Endothelial cell of umbilical vein (primary cell): ENCODE measurements around the gene TRIM50. TPM values are rescaled to one million over a fixed set of nuclear protein-coding genes. Genes with fewer than 3 reads are reported as not detected.
"Not testable (repeated sequence)": the region's sequence is repeated elsewhere in the genome, so short reads cannot be mapped to it uniquely, and the experiment has no call there.

Experiments
- Bru-seq: library from RNA; stranded (reverse); fragments of 400-500 nt; gene quantifications from one replicate; lab custom pipeline; 2021; lab: Mats Ljungman, UMichigan
- BruChase-seq, 2 experiments: library from RNA; stranded (reverse); fragments of 400-500 nt; gene quantifications; one replicate each; lab custom pipeline; 2021; lab: Mats Ljungman, UMichigan
- BruUV-seq: library from RNA; stranded (reverse); fragments of 400-500 nt; replicated peaks from 2 replicates; lab custom pipeline; 2021; lab: Mats Ljungman, UMichigan
- CTCF ChIA-PET: fragments of 300-600, 350-600 bp; sonication (Branson Sonifier 250); formaldehyde crosslinking; loops from one replicate; lab custom pipeline; 2021; ENCODE audit warnings: antibody characterized with exemption, inconsistent platforms; lab: Charles Lee
- POLR2A ChIA-PET: fragments of 300-600, 350-600 bp; sonication (Branson Sonifier 250); formaldehyde crosslinking; loops from one replicate; lab custom pipeline; 2021; ENCODE audit warnings: antibody characterized with exemption, inconsistent platforms; lab: Charles Lee
- DNase-seq: peaks from one replicate; pipeline ENCODE4 v3.0.0-alpha.2; 2011; ENCODE audit warnings: low read depth, low spot score
- FAIRE-seq: peaks from 2 replicates; lab custom pipeline; 2011; peaks lifted over from hg19 to GRCh38; lab: Jason Lieb, UNC
- H2AFZ ChIP-seq: 2 replicates; pipeline ENCODE4 v1.6.0; 2012; ENCODE audit warnings: low read depth, low read length, control low read depth, inconsistent platforms
- H3K27ac ChIP-seq: 2 replicates; pipeline ENCODE4 v1.5.1; 2011; ENCODE audit warnings: low read depth, mild to moderate bottlenecking, control low read depth, low read length, moderate library complexity; ENCODE audit not compliant: insufficient read depth
- H3K27me3 ChIP-seq, 2 experiments: 2 replicates each; pipeline versions ENCODE4 v1.6.0 to v1.6.1; 2011; ENCODE audit warnings: low read length in 2 of 2, mixed read lengths in 1 of 2; ENCODE audit not compliant: control insufficient read depth in 2 of 2, insufficient read depth in 2 of 2
- H3K36me3 ChIP-seq, 2 experiments: 2 replicates in 1 of 2; 3 replicates in 1 of 2; pipeline ENCODE4 v1.5.1; 2011; ENCODE audit warnings: low read length in 2 of 2, mild to moderate bottlenecking in 1 of 2, moderate library complexity in 1 of 2; ENCODE audit not compliant: control insufficient read depth in 2 of 2, insufficient read depth in 2 of 2; ENCODE audit errors: extremely low read depth in 1 of 2
- H3K4me1 ChIP-seq: 3 replicates; pipeline ENCODE4 v1.5.1; 2011; ENCODE audit warnings: mild to moderate bottlenecking, low read length; ENCODE audit not compliant: control insufficient read depth, insufficient read depth; ENCODE audit errors: extremely low read depth
- H3K4me2 ChIP-seq: 2 replicates; pipeline ENCODE4 v1.6.1; 2011; ENCODE audit warnings: low read length, control low read depth, mixed read lengths; ENCODE audit not compliant: insufficient read depth
- H3K4me3 ChIP-seq, 3 experiments: fragments of 200-600 bp in 1 of 3; sonication (generic), shearing (Covaris generic) in 1 of 3; replicated peaks in 1 of 3; 2 replicates each; pipeline ENCODE4 v1.5.1; 2011 to 2016; ENCODE audit warnings: control low read depth in 3 of 3, low read length in 3 of 3, mild to moderate bottlenecking in 2 of 3, inconsistent platforms in 1 of 3, low read depth in 1 of 3, moderate library complexity in 1 of 3; ENCODE audit not compliant: insufficient read depth in 1 of 3
- H3K79me2 ChIP-seq: 2 replicates; pipeline ENCODE4 v1.6.0; 2012; ENCODE audit warnings: low read length, inconsistent platforms; ENCODE audit not compliant: control insufficient read depth, insufficient read depth
- H3K9ac ChIP-seq: replicated peaks from 2 replicates; pipeline ENCODE3; 2011; ENCODE audit warnings: low read length, control low read depth; ENCODE audit not compliant: insufficient read depth; ENCODE audit errors: extremely low read depth
- H3K9me1 ChIP-seq: replicated peaks from 3 replicates; pipeline ENCODE4 v1.6.0; 2011; ENCODE audit warnings: mild to moderate bottlenecking, low read length; ENCODE audit not compliant: control insufficient read depth, insufficient read depth; ENCODE audit errors: extremely low read depth
- H3K9me3 ChIP-seq: replicated peaks from 2 replicates; pipeline ENCODE4 v1.5.1; 2012; ENCODE audit warnings: low read length, inconsistent platforms; ENCODE audit not compliant: control insufficient read depth, insufficient read depth
- H4K20me1 ChIP-seq: replicated peaks from 2 replicates; pipeline ENCODE3; 2011; ENCODE audit warnings: mild to moderate bottlenecking, low read length; ENCODE audit not compliant: control insufficient read depth, insufficient read depth; ENCODE audit errors: extremely low read depth
- CTCF ChIP-seq, 2 donors: IDR thresholded peaks; 1 replicate in 1 of 2; 2 replicates in 1 of 2; pipeline ENCODE4 v1.5.1; 2011; ENCODE audit warnings: low read length in 2 of 2, mild to moderate bottlenecking in 2 of 2, moderate library complexity in 2 of 2, control low read depth in 1 of 2, inconsistent platforms in 1 of 2, low read depth in 1 of 2; ENCODE audit not compliant: insufficient read depth in 1 of 2; ENCODE audit errors: extremely low read depth in 1 of 2
- FOS ChIP-seq: IDR thresholded peaks from 2 replicates; pipeline ENCODE4 v1.6.1; 2011; ENCODE audit warnings: mild to moderate bottlenecking, low read length, moderate library complexity, borderline replicate concordance; ENCODE audit not compliant: insufficient read depth
- JUN ChIP-seq: IDR thresholded peaks from 2 replicates; pipeline ENCODE4 v1.6.1; 2011; ENCODE audit warnings: borderline replicate concordance, low read depth; ENCODE audit not compliant: insufficient read length, insufficient read depth
- MAX ChIP-seq: IDR thresholded peaks from 2 replicates; pipeline ENCODE4 v1.6.1; 2011; ENCODE audit not compliant: insufficient read depth, insufficient read length
- MYC ChIP-seq: IDR thresholded peaks from one replicate; pipeline ENCODE4 v1.6.1; 2011; ENCODE audit warnings: mild to moderate bottlenecking, low read depth, low read length
- POLR2A ChIP-seq: IDR thresholded peaks from 2 replicates; pipeline ENCODE4 v1.6.1; 2012; ENCODE audit warnings: low read depth, mild to moderate bottlenecking, control low read depth, low read length
- POLR2AphosphoS5 ChIP-seq: IDR thresholded peaks from 2 replicates; pipeline ENCODE4 v1.6.1; 2012; ENCODE audit warnings: low read depth, mild to moderate bottlenecking, control low read depth, low read length, moderate library complexity; ENCODE audit not compliant: insufficient read depth
- dilution Hi-C: fragments of 300-500 bp; cut with MboI; formaldehyde crosslinking; loops from one replicate; pipeline ENCODE4 v1.15.0; 2019; ENCODE audit warnings: low sequenced_read_pairs; ENCODE audit not compliant: extremely low pct_ligation_motif_present
- intact Hi-C: fragments of 100-400 bp; cut with micrococcal nuclease; formaldehyde crosslinking; loops from one replicate; pipeline ENCODE4 v1.10.0; 2022
- long read RNA-seq: library from polyadenylated mRNA; stranded (forward); transcript quantifications from one replicate; pipeline ENCODE4 v2.0.0, GENCODE V29; 2021
- polyA minus RNA-seq, 3 experiments: library from RNA; depleted of rRNA, polyadenylated mRNA; stranded (reverse); fragments of >200 nt; gene quantifications; 1 replicate in 1 of 3; 2 replicates in 2 of 3; pipeline ENCODE4 v1.2.3, GENCODE V29; 2011
- polyA plus RNA-seq, 4 experiments: library from polyadenylated mRNA; depleted of rRNA in 3 of 4; stranded (reverse) in 3 of 4; unstranded in 1 of 4; fragments of >200 nt; gene quantifications; 2 replicates each; pipeline versions ENCODE4 v1.2.1 to v1.2.3, GENCODE V29; 2011 to 2012; ENCODE audit warnings: missing spikeins in 1 of 4
- total RNA-seq: library from RNA; stranded (reverse); gene quantifications from 2 replicates; pipeline ENCODE4 v1.2.3, GENCODE V29; 2021

Gene TRIM50
- not detected in 2 replicates for total RNA-seq
- not detected in 2 replicates for polyA plus RNA-seq
- polyA plus RNA-seq (2011; cell fraction: cytosol; rRNA removed) = not detected in 2 replicates
- not detected in 2 replicates for polyA plus RNA-seq (2011; cell fraction: nucleus; rRNA removed)
- not detected in 2 replicates for polyA plus RNA-seq (2012)
- polyA minus RNA-seq = not detected in 2 replicates
- not detected for polyA minus RNA-seq (2011; cell fraction: cytosol; rRNA and poly(A)+ RNA removed)
- polyA minus RNA-seq (2011; cell fraction: nucleus; rRNA and poly(A)+ RNA removed) = not detected in 2 replicates
- Bru-seq, nascent RNA = not detected
- BruChase-seq, experiment 1, labeled RNA remaining after a 6-hour chase = percentile 3 among the genes with signal in this experiment
- percentile 3 among the genes with signal in this experiment for BruChase-seq, experiment 2, labeled RNA remaining after a 2-hour chase
- long read RNA-seq = 0 reads

GRCh38 chr7:73327922-73328321 lies at the start of gene TRIM50, which contains the start of gene FKBP6:
TSS of gene TRIM50 (minus strand) at chr7:73328082. CDS start at chr7:73324787, 3,295 bp downstream.
TSS of gene FKBP6 (plus strand) at chr7:73328161. CDS start at chr7:73328429, 268 bp downstream.
- dilution Hi-C loops, H4K20me1 ChIP-seq, FAIRE-seq: not testable (repeated sequence)

DNA sequence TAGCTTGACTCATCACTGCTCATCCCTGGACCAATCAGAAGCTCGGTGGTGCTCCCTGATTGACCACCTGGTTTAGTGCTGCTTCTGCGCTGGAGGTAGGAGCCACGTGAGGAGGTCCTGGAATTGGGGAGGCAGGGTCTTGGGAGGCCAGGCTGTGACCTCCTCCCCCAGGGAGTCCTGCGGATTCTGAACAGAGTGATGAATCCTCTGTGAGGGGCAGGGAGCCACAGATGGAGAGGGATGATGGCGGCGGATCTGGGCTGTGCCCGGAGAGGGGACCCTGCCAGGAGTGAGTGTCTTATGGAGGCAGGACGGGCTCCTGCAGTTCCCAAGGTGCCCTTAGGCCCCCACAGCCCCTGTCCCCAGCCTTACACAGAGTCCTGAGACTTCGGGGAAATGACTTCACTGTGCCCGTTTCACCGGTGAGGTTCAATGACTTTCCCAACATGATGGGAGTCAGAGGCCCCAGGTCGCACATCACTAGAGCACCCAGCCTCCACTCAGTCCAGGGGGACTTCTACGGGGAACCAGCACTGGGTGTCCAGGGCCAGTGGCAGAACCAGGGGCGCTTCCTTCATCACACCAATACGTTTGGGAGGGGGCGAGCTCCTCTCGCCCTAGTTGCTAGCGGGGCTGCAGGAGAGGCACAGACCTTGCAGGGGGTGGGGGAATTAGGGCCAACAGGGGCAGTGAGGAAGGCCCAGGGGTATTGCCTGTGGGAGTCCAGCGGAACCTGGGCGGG lies 49.0 kb upstream of the TRIM50 start:
- Histone ChIP-seq H3K27ac (no peak overlapping the region), H2AFZ (no peak overlapping the region), H3K36me3 (no peaks in the 10 kb centered on the region), H3K9me3 (no peaks in the 10 kb centered on the region), H3K4me1 (no peaks in the 10 kb centered on the region), H3K9ac (no peak overlapping the region), H3K27me3 (peaks cover 13 to 18% of the 10 kb centered on the region in 2 experiments), H4K20me1 (no peaks in the 10 kb centered on the region), H3K79me2 (no peaks in the 10 kb centered on the region), H3K4me2 (no peak overlapping the region), H3K4me3 (no peak overlapping the region), H3K9me1 (no peaks in the 10 kb centered on the region)
- BruUV-seq = no TSS peak
- POLR2A ChIA-PET = no interaction called here
- TF ChIP-seq FOS (no peak), CTCF (IDR thresholded peaks at IDR 0.05; ENCODE audit: extremely low read depth in 1 of 2, insufficient read depth in 1 of 2, low read depth in 1 of 2, low read length in 2 of 2) (no peak), MYC (no peak), JUN (no peak), POLR2A (no peak), POLR2AphosphoS5 (no peak), MAX (no peak)
- no peak for DNase-seq
- FAIRE-seq = no peak
- CTCF ChIA-PET = no interaction called here
- intact Hi-C loops = no loop called here
- dilution Hi-C loops = no loop called here

More at GRCh38 chr7:73327922-73328321, at the start of gene TRIM50, which contains the start of gene FKBP6:
- H3K4me1 ChIP-seq, H3K9me1 ChIP-seq, DNase-seq, H3K36me3 ChIP-seq, POLR2A ChIA-PET, CTCF ChIA-PET, H3K4me2 ChIP-seq, H3K79me2 ChIP-seq, H3K4me3 ChIP-seq, intact Hi-C loops, H3K9me3 ChIP-seq, H3K27ac ChIP-seq, H3K9ac ChIP-seq, H2AFZ ChIP-seq, BruUV-seq: not testable (repeated sequence)
- H3K27me3 ChIP-seq = peaks cover 8 to 13% of the 10 kb centered on the region in 2 experiments
